NCI-H2029 treated with DMSO at 0.1 percent for 48 hours (cell line): Measurements from ENCODE around the gene RASGRP1.

Experiments
- DNase-seq: peaks from one replicate; lab custom pipeline; 2025; lab: John Stamatoyannopoulos, UW

Gene RASGRP1

DNA sequence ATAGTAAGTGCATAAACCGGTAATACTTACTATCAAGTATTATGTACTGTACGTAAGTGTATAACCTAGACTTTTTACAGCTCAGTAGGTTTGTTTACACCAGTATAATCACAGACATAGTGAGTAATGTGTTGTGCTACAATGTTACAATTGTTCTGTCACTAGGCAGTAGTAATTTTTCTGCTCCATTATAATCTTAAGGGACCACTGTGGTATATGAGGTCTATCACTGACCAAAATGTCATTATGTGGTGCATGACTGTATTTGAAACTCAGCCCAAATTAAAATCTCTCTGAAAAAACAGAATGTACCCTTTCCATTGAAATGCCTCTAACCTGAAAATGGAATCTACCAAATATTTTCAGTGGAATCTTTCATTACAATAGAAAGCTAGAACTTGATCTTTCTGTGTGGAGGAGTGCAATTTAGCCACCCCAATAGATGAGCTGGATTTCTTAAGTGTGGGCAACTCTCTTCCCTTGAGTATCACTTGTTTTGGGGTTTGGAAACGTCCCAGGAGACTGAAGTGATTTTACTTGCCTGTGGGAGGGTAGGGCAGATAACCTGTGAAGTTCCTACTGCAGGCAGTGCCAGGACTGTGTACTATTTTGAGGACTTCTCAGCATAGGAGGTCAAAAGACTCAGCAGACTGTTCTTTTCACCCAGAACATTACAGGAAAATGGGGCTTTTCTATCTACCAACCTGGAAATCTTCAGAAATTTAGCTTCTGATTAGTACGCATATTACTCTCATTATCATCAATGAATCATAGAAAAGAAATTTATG is 59.7 kb downstream of the RASGRP1 start:
- no peak for DNase-seq

DNA sequence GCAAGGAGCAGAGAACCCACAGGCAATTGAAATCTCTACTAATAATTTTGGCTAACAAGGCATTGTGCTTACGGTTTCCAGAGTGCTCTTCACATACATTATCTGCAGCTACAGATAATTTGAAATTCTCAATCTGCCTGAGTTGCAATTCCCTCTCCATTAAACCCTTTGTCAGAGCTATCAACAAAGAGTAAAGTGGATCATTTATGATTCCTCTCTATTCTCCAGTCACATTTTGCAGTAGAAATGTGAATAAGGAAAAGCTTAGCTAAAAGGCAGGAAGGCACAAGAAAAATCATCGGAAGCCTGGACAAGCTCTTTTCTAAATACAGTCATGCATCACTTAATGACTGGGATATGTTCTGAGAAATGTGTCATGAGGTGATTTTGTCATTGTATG is 61.1 kb downstream of the RASGRP1 start:
- DNase-seq, result no peak

DNA sequence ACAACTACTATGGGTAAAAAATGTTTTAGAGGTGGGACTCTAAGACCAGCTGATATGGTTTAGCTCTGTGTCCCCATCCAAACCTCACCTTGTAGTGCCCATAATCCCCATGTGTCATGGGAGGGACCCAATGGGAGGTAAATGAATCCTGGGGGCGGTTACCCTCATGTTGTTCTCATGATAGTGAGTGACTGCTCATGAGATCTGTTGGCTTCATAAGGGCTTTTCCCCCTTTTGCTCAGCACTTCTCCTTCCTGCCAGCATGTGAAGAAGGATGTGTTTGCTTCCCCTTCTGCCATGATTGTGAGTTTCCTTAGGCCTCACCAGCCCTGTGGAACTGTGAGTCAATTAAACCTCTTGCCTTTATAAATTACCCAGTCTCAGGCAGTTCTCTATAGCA is 65.0 kb downstream of the RASGRP1 start:
- no peak for DNase-seq

DNA sequence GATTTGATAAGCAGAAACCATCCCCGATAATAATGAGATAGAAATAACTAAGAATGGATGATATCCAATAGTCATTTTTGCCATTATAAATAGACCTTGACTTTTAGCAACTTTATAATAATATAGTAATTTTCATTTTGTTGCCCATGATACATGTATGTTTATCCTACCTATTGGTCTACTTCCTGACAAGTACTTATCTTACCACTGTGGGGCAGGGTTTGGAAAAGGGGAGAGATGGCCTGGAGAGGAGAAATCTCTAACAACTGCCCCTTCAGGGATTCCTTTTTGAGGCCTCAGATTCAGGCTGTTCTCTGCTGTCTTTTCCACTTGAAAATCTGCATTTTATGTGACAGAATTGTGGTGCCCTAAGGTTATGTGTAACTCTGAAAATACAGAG is 68.5 kb downstream of the RASGRP1 start:
- DNase-seq, result no peak

DNA sequence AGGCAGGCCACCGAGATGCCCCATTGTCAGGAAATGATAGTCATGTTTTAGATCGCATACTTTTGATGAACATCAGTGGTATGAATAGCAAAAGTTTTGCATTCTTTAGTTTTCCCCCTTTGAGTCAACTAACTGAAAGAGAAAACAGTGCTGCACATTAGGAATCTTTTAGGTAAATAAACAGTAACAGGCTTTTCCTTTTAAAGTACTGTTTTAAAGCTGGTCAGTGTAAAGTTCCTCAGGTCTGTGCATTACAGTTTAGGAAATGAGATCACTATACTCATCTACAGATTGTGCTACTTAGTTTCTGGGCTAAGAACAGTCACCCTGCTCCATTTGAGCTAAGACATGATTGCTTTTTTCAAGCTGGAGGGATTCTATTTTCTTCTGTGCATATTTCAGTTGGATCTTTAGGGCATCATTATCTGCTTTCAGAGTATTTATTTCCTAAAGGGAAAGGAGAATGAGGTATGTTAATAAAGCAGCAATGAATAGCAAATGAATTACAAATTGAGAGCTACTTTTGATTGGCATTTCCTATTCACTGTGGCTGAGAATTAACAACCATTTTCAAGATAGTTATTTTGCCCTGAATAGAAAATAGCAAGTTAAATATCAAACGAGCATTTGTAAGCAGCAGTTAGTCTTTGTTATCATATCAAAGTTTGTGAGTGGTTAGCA is 74.2 kb downstream of the RASGRP1 start:
- no peak for DNase-seq

DNA sequence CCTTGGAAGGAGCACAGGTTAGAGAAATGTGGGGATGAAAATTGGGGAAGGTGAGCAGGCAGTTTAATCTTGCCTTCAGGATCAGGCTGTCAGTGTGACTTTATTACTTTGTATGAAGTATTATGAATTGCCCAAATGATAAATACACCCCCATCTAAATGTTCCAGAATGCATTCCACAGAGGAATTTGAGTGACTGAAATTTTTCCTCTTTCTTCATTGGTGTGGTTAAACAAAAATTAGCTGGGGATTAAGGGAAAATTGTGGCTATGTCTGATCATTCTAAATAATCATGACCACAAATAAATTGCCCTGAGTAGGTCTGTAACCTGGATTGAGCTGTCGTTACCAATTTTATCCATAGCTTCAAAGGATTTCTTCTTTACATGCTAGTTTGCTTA is 77.2 kb downstream of the RASGRP1 start:
- DNase-seq, result no peak

DNA sequence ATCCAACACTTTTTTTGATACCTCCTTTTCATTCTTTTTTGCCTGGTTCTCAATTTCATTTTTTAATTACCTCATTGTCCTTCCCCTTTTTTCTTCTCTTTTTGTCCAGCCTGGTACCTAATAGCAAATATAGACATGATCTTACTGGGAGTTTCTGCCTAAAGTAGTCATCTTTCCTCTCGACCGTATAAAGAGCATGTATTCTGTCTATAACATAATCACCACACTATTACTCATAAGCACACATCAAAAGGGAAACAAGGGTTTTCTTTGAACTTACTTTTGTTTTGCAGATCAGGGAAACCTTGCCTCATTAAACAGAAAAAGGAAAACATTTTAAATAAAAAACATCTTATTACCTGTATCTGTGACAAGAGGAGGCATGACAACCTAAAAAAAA is 77.7 kb downstream of the RASGRP1 start:
- DNase-seq, result no peak

DNA sequence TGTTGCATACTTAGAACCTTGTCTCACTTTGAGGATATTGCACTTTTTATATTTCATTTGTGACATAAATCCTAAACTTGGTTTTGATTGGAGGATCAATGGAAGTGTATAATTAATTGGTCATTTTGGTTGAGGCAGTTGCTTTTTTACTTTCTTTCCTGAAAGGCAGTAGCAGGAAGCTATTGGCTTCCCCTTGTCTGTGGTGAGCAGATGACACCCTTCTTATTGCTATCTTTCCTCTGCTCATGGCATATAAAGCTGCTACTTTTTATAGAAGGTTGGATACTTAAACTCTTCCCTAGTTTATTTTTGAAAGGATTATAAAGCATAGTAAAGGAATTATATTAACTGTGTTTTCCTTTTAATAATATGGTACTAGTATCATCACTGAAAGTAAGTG is 82.0 kb downstream of the RASGRP1 start:
- no peak for DNase-seq

DNA sequence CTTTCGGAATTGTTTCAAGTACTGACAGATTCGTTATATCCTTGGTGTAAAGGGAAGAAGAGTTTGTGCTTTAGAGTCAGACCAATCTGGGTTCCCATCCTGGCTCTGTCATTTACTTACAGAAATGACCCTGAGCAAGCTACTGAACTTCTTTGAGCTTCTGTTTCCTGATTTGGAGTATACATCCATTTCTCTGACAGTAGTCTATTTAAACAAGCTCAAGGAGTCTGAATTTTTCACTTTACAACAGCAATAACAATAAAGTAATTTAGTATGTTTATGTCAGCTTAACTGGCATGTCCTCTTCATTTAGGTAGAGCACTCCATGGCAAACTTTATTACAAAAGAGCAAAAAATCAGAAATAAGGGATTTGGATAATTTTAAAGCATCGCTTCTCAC is 82.9 kb downstream of the RASGRP1 start:
- DNase-seq, result no peak

DNA sequence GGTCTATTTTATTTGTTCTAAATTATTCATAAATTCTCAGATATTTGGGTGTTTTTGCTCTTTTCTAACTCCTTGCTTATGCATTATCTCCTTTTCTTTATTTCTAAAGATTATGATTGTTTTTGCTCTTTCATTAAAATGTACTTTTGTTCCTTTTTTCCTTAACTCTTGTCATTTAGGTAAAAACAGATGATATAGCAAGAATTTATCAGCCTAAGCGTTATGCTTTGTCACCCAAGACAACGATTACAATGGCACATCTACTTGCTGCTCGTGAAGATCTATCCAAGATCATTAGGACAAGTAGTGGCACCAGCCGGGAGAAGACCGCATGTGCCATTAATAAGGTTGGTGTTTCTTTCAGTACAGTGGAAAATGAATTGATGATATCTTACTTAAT is 83.5 kb downstream of the RASGRP1 start:
- DNase-seq, result no peak

DNA sequence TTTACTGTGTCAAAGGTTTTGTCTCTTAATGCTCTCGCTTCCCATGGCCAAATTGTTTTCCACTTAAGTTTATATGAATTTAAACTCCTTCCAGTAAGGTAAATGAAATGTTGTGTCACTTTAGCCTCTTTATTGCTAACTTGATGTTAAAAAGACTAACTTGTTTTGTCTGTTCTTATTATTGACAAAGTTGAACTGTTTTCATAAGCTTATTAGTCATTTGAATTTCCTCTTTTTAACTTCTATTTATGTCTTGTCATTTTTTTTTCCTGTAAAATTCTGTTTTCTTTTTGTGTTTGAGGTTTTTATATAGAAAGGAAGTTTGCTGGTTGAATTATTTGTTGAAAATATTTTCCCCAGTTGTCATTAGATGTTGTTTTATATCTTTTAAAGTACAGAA is 84.9 kb downstream of the RASGRP1 start:
- DNase-seq, result no peak

DNA sequence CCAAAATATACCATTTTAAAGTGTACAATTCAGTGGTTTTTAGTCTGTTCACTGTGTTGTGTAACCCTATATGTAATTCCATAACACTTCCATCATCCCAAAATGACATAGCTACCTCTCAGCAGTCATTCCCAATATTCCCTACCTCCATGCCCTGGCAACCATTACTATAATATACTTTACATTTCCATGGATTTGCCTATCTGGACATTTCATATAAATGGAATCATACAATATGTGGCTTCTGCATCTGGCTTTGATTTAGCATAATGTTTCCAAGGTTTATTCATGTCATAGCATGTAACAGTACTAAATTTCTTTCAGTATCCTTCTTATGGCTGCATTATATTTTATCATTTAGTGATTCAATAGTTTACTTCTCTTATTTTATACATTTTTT is 85.3 kb downstream of the RASGRP1 start:
- no peak for DNase-seq

DNA sequence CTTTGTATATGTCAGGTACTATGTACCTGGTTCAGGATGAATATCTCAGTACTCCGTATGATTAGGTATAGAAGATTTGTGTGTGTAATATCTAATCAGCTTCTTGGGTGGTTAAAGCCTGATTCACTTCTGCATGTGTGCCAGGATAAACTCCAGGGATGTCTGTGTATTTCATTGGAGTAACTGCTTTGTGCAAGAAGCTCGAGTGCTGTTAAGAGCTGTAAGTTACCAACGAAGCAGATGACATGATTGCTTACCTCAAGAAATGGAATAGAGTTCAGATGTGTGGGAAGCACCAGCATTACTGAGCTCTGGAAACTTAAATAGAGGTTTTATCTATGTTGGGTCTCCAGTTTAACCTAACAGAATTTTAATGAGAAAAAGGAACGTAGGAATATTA is 87.0 kb downstream of the RASGRP1 start:
- no peak for DNase-seq

DNA sequence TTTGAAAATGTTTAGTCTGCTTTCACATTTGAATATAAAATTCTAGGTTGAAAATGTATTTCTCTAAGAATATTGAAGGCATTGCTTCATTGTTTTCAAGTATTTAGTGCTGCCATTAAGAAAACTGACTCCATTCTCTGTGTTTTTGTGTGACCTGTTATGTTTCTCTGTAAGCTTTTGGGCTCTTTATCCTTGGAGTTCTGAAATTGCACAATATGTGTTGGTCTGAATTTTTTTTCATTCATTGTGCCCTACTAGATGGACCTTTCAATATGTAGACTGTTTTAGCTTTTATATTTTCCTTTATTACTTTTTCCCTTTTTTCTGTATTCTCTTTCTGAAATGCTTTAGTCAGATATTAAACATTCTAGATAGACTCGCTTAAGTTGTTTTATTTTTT is 88.5 kb downstream of the RASGRP1 start:
- DNase-seq, result no peak

DNA sequence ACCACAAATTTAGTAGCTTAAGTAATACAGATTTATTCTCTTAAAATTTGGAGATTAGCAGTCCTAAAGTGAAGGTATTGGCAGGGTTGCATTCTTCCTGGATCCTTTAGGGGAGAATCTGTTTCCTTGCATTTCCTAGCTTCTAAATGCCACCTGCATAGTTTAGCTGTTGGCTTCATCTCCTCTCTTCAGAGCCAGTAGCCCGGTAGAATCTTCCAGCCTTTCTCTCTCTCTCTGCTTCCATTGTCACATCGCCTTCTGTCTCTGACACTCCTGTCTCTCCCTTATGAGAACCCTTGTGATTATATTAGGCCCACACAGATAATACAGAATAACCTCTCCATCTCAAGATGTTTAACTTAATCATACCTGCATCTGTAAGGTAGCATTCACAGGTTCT is 89.3 kb downstream of the RASGRP1 start:
- DNase-seq, result no peak

DNA sequence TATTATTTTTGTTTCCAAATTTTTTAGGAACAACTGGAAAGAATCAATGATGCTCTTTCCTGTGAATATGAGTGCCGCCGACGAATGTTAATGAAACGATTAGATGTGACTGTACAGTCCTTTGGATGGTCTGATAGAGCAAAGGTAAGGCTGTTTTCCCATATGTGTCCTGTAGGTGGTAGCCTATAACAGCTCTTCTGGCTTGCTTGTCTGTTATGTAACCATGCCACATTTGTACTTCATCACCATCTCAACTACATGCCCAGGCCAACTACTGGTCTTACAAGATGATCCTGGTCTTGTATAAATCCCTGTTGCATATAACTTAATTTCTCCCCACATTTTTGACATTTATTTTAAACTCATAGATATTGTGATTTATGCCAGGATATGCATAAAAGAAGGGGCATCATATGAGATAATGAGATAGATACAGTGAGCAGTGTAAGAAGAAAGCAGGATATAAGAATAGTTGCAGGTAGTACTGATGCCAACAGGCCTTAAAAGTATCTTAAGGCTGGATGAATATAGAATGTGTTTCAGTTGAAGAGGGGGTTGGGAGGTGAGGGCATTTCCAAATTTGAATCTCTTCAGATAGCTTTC is 90.4 kb downstream of the RASGRP1 start:
- peak; percentile 0 for DNase-seq

DNA sequence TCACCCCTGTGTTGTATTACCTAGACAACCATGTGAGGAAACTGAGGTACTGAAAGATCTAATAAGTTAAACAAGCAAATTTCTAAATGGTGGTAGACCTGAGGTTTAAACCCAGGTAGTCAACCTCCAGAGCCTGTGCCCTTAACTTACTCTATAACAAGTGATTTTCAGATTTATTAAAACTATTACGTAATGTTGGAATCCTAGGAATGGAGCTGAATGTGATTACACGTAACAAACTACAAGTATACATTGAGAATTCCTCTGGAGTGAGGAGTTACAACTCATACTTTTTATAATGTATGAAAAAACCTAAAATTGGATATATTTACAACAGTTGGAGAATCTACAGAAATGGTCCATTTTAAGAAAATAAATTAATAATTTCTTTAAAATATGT is 92.6 kb downstream of the RASGRP1 start:
- no peak for DNase-seq

DNA sequence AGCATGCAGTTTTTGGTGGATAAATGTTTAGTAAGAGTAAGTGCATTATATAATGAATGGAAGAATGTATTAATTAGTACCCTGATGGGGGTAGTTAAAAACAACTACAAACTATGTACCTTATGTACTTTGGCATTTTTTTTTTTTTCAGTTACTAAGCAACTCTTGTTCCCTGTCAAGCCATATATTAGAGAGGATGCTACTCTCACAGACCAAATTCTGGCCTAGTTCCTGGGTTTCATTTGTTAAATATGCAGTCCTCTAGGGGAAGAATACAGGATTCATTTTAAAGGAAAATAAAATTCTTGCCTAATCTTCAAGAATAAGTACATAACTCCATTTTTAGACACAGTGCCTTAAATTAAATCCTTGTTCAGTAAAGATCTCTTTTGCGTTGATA is 93.8 kb downstream of the RASGRP1 start:
- DNase-seq, result no peak

DNA sequence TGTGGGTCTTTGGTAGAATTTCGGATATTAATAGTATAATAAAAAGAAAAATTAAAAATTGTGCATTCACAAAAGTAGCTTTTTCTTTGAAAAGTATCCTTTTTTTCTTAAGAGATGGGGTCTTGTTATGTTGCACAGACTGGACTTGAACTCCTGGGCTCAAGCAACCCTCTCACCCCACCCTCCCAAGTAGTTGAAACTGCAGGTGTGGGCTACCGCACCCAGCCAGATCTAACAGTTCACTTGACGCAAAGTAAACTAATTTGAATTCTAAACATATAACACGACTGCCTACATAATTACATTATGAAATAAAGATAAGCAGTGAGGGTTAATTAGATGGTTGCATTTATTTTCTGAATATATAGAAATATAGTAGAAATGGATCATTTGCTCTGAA is 99.9 kb downstream of the RASGRP1 start:
- no peak for DNase-seq

DNA sequence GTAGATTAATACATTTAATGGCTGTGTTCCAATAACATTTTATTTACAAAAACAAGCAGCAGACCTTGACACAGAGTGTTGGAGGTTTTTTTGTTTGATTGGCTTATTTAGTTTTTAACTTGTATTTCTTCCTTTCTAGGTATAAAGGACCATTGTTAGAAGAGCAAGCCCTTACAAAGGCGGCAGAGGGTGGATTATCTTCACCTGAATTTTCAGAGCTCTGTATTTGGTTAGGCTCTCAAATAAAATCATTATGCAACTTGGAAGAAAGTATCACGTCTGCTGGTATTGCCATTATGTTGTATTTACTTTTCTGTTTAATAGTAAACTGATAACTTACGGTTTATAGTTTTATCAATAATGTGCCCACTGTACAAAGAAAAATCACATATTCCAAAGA is 100.7 kb downstream of the RASGRP1 start:
- no peak for DNase-seq

DNA sequence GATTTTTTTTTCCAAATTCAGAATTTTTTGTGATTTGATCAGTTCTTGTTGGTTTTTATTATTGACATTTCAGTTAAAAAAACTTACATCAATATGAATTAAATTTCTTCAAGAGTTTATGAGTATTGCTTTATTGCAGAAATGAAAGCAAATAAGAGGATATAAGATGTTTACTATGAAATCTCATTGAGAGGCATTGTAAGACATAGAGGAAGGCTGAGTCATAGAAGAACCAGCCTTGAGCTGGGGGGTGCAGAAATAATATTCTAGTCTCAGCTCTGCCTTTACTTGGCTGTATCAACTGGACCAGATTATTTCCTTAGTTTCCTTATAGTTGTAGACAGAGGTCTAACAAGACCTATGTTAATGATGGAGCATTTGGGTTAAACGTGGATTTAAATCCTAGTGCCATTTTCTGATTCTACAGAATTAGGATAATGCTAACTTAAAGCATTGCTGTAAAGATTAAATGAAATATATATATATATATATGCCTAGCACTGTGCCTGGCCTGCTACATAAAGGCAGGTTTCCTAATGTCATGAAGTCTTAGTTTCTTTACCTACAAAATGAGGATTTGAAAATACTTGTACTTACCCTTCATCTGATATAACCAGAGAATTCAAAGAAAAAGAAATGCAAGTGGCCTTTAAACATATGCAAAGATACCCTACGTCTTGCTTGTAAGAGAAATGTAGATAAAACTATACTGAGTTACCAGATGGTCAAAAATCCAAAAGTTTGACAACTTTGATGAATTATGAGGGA is 103.4 kb downstream of the RASGRP1 start:
- no peak for DNase-seq

DNA sequence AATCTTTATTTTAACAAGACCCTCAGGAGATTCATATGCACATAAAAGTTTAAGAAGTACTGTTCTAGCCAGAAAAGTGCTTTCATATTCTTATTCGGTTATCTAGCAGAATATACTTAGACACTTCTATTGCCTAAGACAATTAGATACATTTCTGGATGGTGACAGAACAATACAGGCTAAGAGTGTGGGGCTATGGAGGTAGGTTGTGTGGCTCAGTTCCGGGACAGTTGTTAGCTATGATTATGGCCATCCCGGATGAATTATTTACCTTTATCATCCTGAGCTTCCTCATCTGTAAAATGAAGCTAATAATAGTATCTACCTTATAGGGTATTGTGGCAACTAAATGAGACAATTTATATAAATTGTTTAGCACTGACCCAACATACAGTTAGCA is 104.1 kb downstream of the RASGRP1 start:
- no peak for DNase-seq

DNA sequence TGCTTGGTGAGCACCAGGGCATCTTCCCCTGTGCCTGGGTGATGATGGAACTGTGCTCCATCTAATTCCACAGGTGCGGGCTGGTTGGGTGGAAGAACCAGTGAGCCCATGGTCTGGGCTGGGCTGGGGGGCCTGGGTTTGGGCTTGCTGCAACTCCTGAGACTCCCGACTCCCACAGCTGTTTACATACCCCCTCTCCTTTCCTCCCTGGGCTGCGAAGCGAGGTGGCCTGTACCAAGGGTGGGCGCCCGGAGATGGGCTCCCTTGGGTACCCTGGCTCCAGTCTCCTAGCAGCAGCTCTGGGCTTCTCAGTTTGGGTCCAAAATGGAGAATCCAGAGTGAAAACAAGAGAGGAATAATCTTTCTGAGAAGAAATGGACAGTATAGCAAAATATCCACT is 105.1 kb downstream of the RASGRP1 start:
- no peak for DNase-seq
